SU-DHL-6 (cell line): ENCODE data around the gene CNPY1.

Source experiments
- CTCF ChIP-seq: fragments of 200-600 bp; sonication (generic); IDR thresholded peaks from one replicate; pipeline ENCODE4 v1.5.1; 2017; ENCODE audit warnings: antibody characterized with exemption, mild to moderate bottlenecking, low read length, moderate library complexity; ENCODE audit not compliant: insufficient read depth, poor library complexity, severe bottlenecking
- EZH2phosphoT487 ChIP-seq: fragments of 200-600 bp; sonication (generic), shearing (Covaris generic); conservative IDR thresholded peaks from 2 replicates; pipeline ENCODE4 v1.6.1; 2018; ENCODE audit warnings: mild to moderate bottlenecking, antibody characterized with exemption, low read length, moderate library complexity, mixed read lengths

- TF ChIP-seq CTCF (no peak), EZH2phosphoT487 (no peak)
Measured at GRCh38 chr7:155568842-155569494, 22.6 kb upstream of the CNPY1 start.
